K562 (cell line): Measurements from ENCODE around the gene CORO2A.

Source experiments
- ATF1 ChIP-seq, 2 experiments: fragments of 450-650 bp in 1 of 2; IDR thresholded peaks; 2 replicates each; pipeline ENCODE4 v1.6.1; 2016; ENCODE audit warnings: missing compliant biosample characterization in 1 of 2, missing genetic modification characterization in 1 of 2
- CBX1 ChIP-seq: sonication (generic); IDR thresholded peaks from 2 replicates; pipeline ENCODE4 v1.6.1; 2016; ENCODE audit warnings: antibody characterized with exemption, low read depth, mild to moderate bottlenecking
- CTCF ChIP-seq, 3 experiments: IDR thresholded peaks in 2 of 3; conservative IDR thresholded peaks in 1 of 3; 2 replicates each; pipeline ENCODE4 v1.5.1; 2011 to 2012; ENCODE audit warnings: low read length in 3 of 3, mild to moderate bottlenecking in 3 of 3, control low read depth in 2 of 3, improper control_type of control experiment in 1 of 3, inconsistent platforms in 1 of 3, low read depth in 1 of 3, mixed read lengths in 1 of 3, moderate library complexity in 1 of 3; ENCODE audit not compliant: insufficient read depth in 2 of 3
- EZH2 ChIP-seq: IDR thresholded peaks from 2 replicates; pipeline ENCODE4 v1.6.1; 2012; ENCODE audit warnings: low read depth, mild to moderate bottlenecking, inconsistent platforms, low read length, borderline replicate concordance
- FOXA1 ChIP-seq: fragments of 450-650 bp; IDR thresholded peaks from 2 replicates; pipeline ENCODE4 v1.6.1; 2016; ENCODE audit warnings: mild to moderate bottlenecking, borderline replicate concordance
- GABPA ChIP-seq: fragments of 200-800 bp; sonication (Bioruptor generic); conservative IDR thresholded peaks from 2 replicates; pipeline ENCODE4 v1.6.1; 2016; ENCODE audit warnings: low read depth, missing genetic modification characterization, missing compliant biosample characterization
- JUND ChIP-seq, 2 experiments: IDR thresholded peaks; 2 replicates in 1 of 2; 3 replicates in 1 of 2; pipeline ENCODE4 v1.6.1; 2011; ENCODE audit warnings: borderline replicate concordance in 2 of 2, low read depth in 2 of 2, low read length in 2 of 2, improper control_type of control experiment in 1 of 2, missing biosample characterization in 1 of 2, missing genetic modification characterization in 1 of 2, missing genetic modification reagents in 1 of 2
- POLR2AphosphoS5 ChIP-seq: IDR thresholded peaks from 2 replicates; pipeline ENCODE4 v1.6.1; 2011; ENCODE audit warnings: mild to moderate bottlenecking, low read depth, low read length, moderate library complexity; ENCODE audit not compliant: control insufficient read depth, insufficient read depth
- TEAD4 ChIP-seq, 2 experiments: sonication (generic) in 1 of 2; formaldehyde crosslinking in 1 of 2; IDR thresholded peaks; 2 replicates each; pipeline versions ENCODE4 v1.6.1 to v1.8.0; 2012 to 2022; ENCODE audit warnings: borderline replicate concordance in 1 of 2, inconsistent platforms in 1 of 2, low read length in 1 of 2, mild to moderate bottlenecking in 1 of 2, missing genetic modification reagents in 1 of 2
- TRIM28 ChIP-seq: fragments of 450-650 bp; IDR thresholded peaks from 2 replicates; pipeline ENCODE4 v1.6.1; 2017
- ZNF121 ChIP-seq: sonication (generic); formaldehyde crosslinking; conservative IDR thresholded peaks from 2 replicates; pipeline ENCODE4 v1.8.0; 2022; ENCODE audit warnings: missing genetic modification reagents

DNA sequence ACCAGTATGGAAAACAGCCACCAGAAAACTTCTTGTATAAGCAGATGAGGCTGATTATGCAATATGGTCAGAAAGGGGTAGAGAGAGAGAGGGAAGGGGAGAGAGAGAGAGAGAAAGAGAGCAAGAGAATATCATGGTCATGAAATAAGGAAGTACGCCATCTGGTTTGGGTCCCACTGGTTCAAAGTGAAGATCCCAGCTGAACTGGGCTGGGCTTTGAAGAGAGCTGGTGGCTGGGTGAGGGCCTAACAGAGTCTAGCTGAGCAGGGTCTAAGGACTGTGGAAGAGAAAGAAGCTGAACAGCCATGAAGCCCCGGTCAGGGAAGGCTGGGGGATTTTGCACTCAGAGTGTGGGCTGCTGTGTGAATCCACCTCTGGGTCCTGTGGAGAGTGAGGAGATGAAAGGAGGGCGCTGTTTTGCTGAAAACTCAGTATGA lies 88.0 kb downstream of the CORO2A start:
- TF ChIP-seq FOXA1 (no peak), CTCF (IDR thresholded peaks at IDR 0.05 in 2 of 3, conservative IDR thresholded peaks at IDR 0.05 in 1 of 3; ENCODE audit: insufficient read depth in 2 of 3, low read depth in 1 of 3, low read length in 3 of 3) (no peak), TEAD4 (IDR thresholded peaks at IDR 0.05; ENCODE audit: low read length) (no peak), TEAD4 (CRISPR knock-in tag; IDR thresholded peaks at IDR 0.05; ENCODE audit: borderline replicate concordance) (no peak), TRIM28 (no peak), POLR2AphosphoS5 (no peak), EZH2 (no peak), CBX1 (no peak), GABPA (tag) (no peak), ZNF121 (CRISPR knock-in tag) (no peak), JUND (IDR thresholded peaks at IDR 0.05; ENCODE audit: borderline replicate concordance, low read depth, low read length) (no peak), JUND (tag; IDR thresholded peaks at IDR 0.05; ENCODE audit: borderline replicate concordance, low read depth, low read length) (no peak), ATF1 (CRISPR knock-in tag; IDR thresholded peaks at IDR 0.05) (no peak), ATF1 (tag; IDR thresholded peaks at IDR 0.05) (no peak)
